ENCODE data around the gene CDC14A.

Gene CDC14A

GRCh38 chr1:100516857-100517256 lies 164.6 kb downstream of the CDC14A start:
- peaks cover 12% of the 10 kb centered on the region for H3K36me3 Mint-ChIP-seq (ENCODE audit: insufficient read depth)
- no peak overlapping the region for H3K4me3 Mint-ChIP-seq
- peak overlapping the region in 1 of 2 donors; percentile 30 for H3K27ac Mint-ChIP-seq
- no peaks in the 10 kb centered on the region for H3K4me1 Mint-ChIP-seq (ENCODE audit: low read depth in 2 of 2)
- ATAC-seq (replicated peaks): no peak
- no peak for DNase-seq
- H3K9me3 Mint-ChIP-seq: no peaks in the 10 kb centered on the region
- H3K27me3 Mint-ChIP-seq: no peaks in the 10 kb centered on the region

- Mint-ChIP-seq H3K9me3 (no peaks in the 10 kb centered on the region), H3K4me3 (no peak overlapping the region), H3K4me1 (ENCODE audit: low read depth in 2 of 2) (no peaks in the 10 kb centered on the region), H3K27me3 (no peaks in the 10 kb centered on the region), H3K27ac (no peak overlapping the region), H3K36me3 (ENCODE audit: insufficient read depth) (peaks cover 12% of the 10 kb centered on the region)
- ATAC-seq (replicated peaks): no peak
- DNase-seq: no peak
Measured at GRCh38 chr1:100517515-100517914, 165.2 kb downstream of the CDC14A start.

- no peak overlapping the region for H3K27ac Mint-ChIP-seq
- H3K36me3 Mint-ChIP-seq (ENCODE audit: insufficient read depth): peaks cover 12% of the 10 kb centered on the region
- H3K27me3 Mint-ChIP-seq: no peaks in the 10 kb centered on the region
- DNase-seq: no peak
- no peak for ATAC-seq (replicated peaks)
- no peak overlapping the region for H3K4me3 Mint-ChIP-seq
- no peaks in the 10 kb centered on the region for H3K4me1 Mint-ChIP-seq (ENCODE audit: low read depth in 2 of 2)
- H3K9me3 Mint-ChIP-seq: no peaks in the 10 kb centered on the region
Measured at GRCh38 chr1:100518023-100518422, 165.7 kb downstream of the CDC14A start.

GRCh38 chr1:100523038-100523652 lies 170.8 kb downstream of the CDC14A start:
- Mint-ChIP-seq H3K27ac (no peak overlapping the region), H3K27me3 (no peaks in the 10 kb centered on the region), H3K4me3 (no peak overlapping the region), H3K36me3 (ENCODE audit: insufficient read depth) (peaks cover 7% of the 10 kb centered on the region), H3K4me1 (ENCODE audit: low read depth in 2 of 2) (no peaks in the 10 kb centered on the region), H3K9me3 (no peaks in the 10 kb centered on the region)
- DNase-seq: no peak
- no peak for ATAC-seq (replicated peaks)

GRCh38 chr1:100524355-100524754 lies 172.0 kb downstream of the CDC14A start:
- no peak for ATAC-seq (replicated peaks)
- H3K27me3 Mint-ChIP-seq: no peaks in the 10 kb centered on the region
- no peak overlapping the region for H3K4me3 Mint-ChIP-seq
- peaks cover 7% of the 10 kb centered on the region for H3K36me3 Mint-ChIP-seq (ENCODE audit: insufficient read depth)
- H3K9me3 Mint-ChIP-seq: no peaks in the 10 kb centered on the region
- no peaks in the 10 kb centered on the region for H3K4me1 Mint-ChIP-seq (ENCODE audit: low read depth in 2 of 2)
- H3K27ac Mint-ChIP-seq: no peak overlapping the region
- no peak for DNase-seq

GRCh38 chr1:100526894-100527293 lies 174.6 kb downstream of the CDC14A start:
- H3K4me3 Mint-ChIP-seq: no peak overlapping the region
- ATAC-seq (replicated peaks): no peak
- no peaks in the 10 kb centered on the region for H3K9me3 Mint-ChIP-seq
- no peak overlapping the region for H3K27ac Mint-ChIP-seq
- peaks cover 11 to 15% of the 10 kb centered on the region in 2 donors for H3K4me1 Mint-ChIP-seq (ENCODE audit: low read depth in 2 of 2)
- DNase-seq: no peak
- no peaks in the 10 kb centered on the region for H3K27me3 Mint-ChIP-seq
- peaks cover 2% of the 10 kb centered on the region for H3K36me3 Mint-ChIP-seq (ENCODE audit: insufficient read depth)

- no peaks in the 10 kb centered on the region for H3K27me3 Mint-ChIP-seq
- peaks cover 1% of the 10 kb centered on the region for H3K36me3 Mint-ChIP-seq (ENCODE audit: insufficient read depth)
- H3K4me3 Mint-ChIP-seq: no peak overlapping the region
- no peaks in the 10 kb centered on the region for H3K9me3 Mint-ChIP-seq
- DNase-seq (no peak), ATAC-seq (replicated peaks) (no peak)
- H3K27ac Mint-ChIP-seq: peak overlapping the region in 1 of 2 donors; percentile 23
- H3K4me1 Mint-ChIP-seq (ENCODE audit: low read depth in 2 of 2): peaks cover 19 to 22% of the 10 kb centered on the region in 2 donors
Measured at GRCh38 chr1:100528871-100529270, 176.6 kb downstream of the CDC14A start.

- Mint-ChIP-seq H3K4me1 (ENCODE audit: low read depth in 2 of 2) (peaks cover 19 to 22% of the 10 kb centered on the region in 2 donors), H3K27me3 (no peaks in the 10 kb centered on the region), H3K9me3 (no peaks in the 10 kb centered on the region), H3K27ac (peak overlapping the region in 1 of 2 donors; percentile 78), H3K36me3 (ENCODE audit: insufficient read depth) (no peaks in the 10 kb centered on the region), H3K4me3 (no peak overlapping the region)
- ATAC-seq (replicated peaks): no peak
- DNase-seq: no peak
Measured at GRCh38 chr1:100530141-100530540, 177.8 kb downstream of the CDC14A start.

- H3K4me3 Mint-ChIP-seq: peak overlapping the region in 1 of 2 donors; percentile 29
Measured at GRCh38 chr1:100530880-100531487, 178.7 kb downstream of the CDC14A start.

GRCh38 chr1:100532645-100533044 lies 180.3 kb downstream of the CDC14A start:
- Mint-ChIP-seq H3K4me1 (ENCODE audit: low read depth in 2 of 2) (peaks cover 19 to 22% of the 10 kb centered on the region in 2 donors), H3K36me3 (ENCODE audit: insufficient read depth) (no peaks in the 10 kb centered on the region), H3K27me3 (peaks cover 11 to 16% of the 10 kb centered on the region in 2 donors), H3K27ac (no peak overlapping the region), H3K9me3 (no peaks in the 10 kb centered on the region), H3K4me3 (no peak overlapping the region)
- ATAC-seq (replicated peaks) (no peak), DNase-seq (no peak)

More at GRCh38 chr1:100530880-100531487, 178.7 kb downstream of the CDC14A start:
- peak overlapping the region; percentile 11 to 78 for H3K27ac Mint-ChIP-seq
- no peaks in the 10 kb centered on the region for H3K9me3 Mint-ChIP-seq
- ATAC-seq (replicated peaks) (peak; percentile 91), DNase-seq (no peak)
- H3K27me3 Mint-ChIP-seq: peaks cover 0 to 1% of the 10 kb centered on the region in 2 donors
- H3K4me1 Mint-ChIP-seq (ENCODE audit: low read depth in 2 of 2): peaks cover 19 to 22% of the 10 kb centered on the region in 2 donors
- no peaks in the 10 kb centered on the region for H3K36me3 Mint-ChIP-seq (ENCODE audit: insufficient read depth)

GRCh38 chr1:100535264-100535663 lies 183.0 kb downstream of the CDC14A start:
- DNase-seq: no peak
- H3K4me1 Mint-ChIP-seq (ENCODE audit: low read depth in 2 of 2): peaks cover 22 to 23% of the 10 kb centered on the region in 2 donors
- H3K36me3 Mint-ChIP-seq (ENCODE audit: insufficient read depth): peaks cover 8% of the 10 kb centered on the region
- ATAC-seq (replicated peaks): no peak
- H3K27ac Mint-ChIP-seq: no peak overlapping the region
- no peaks in the 10 kb centered on the region for H3K9me3 Mint-ChIP-seq
- no peak overlapping the region for H3K4me3 Mint-ChIP-seq
- peaks cover 29% of the 10 kb centered on the region in 2 donors for H3K27me3 Mint-ChIP-seq

GRCh38 chr1:100536031-100536430 lies 183.7 kb downstream of the CDC14A start:
- H3K4me3 Mint-ChIP-seq: no peak overlapping the region
- no peaks in the 10 kb centered on the region for H3K9me3 Mint-ChIP-seq
- no peak for ATAC-seq (replicated peaks)
- H3K4me1 Mint-ChIP-seq (ENCODE audit: low read depth in 2 of 2): peaks cover 16 to 19% of the 10 kb centered on the region in 2 donors
- DNase-seq: no peak
- no peak overlapping the region for H3K27ac Mint-ChIP-seq
- peaks cover 8% of the 10 kb centered on the region for H3K36me3 Mint-ChIP-seq (ENCODE audit: insufficient read depth)
- peaks cover 29 to 35% of the 10 kb centered on the region in 2 donors for H3K27me3 Mint-ChIP-seq

- DNase-seq: no peak
- peak overlapping the region; percentile 74 to 75 for H3K4me3 Mint-ChIP-seq
- H3K36me3 Mint-ChIP-seq (ENCODE audit: insufficient read depth): peaks cover 8% of the 10 kb centered on the region
- H3K4me1 Mint-ChIP-seq (ENCODE audit: low read depth in 2 of 2): peaks cover 0 to 4% of the 10 kb centered on the region in 2 donors
- peaks cover 43 to 59% of the 10 kb centered on the region in 2 donors for H3K27me3 Mint-ChIP-seq
- H3K27ac Mint-ChIP-seq: no peak overlapping the region
- H3K9me3 Mint-ChIP-seq: no peaks in the 10 kb centered on the region
- ATAC-seq (replicated peaks): peak; percentile 63
Measured at GRCh38 chr1:100538913-100539835, 186.9 kb downstream of the CDC14A start.
